Measurements from ENCODE around the gene LLCFC1.

DNA sequence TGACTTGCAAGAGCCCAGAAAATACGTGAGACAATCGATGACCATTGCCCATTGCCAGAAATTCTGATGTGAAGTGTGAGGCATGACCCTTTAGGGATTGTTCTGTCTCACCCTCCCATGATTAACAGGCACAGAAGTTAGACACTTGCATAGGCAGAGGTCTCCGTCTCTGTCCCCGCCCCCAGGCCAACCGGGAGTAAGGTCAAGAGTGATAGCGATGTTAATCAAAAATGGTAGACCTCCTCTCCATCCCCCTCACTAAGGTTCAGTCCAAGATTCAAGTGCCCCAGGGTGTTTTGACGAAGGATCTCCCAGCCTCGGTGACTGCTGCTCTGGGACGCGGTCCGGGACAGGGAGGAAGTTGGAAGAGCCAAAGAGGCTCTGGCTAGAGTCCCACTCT is 31.0 kb upstream of the LLCFC1 start:
- no peak for TF ChIP-seq RARB (CRISPR knock-in tag; IDR thresholded peaks at IDR 0.05)
- TF ChIP-seq ZFP3 (CRISPR knock-in tag; IDR thresholded peaks at IDR 0.05) = no peak
- TF ChIP-seq ZNF70 (CRISPR knock-in tag; IDR thresholded peaks at IDR 0.05) = no peak
- TF ChIP-seq, protein P1, sequence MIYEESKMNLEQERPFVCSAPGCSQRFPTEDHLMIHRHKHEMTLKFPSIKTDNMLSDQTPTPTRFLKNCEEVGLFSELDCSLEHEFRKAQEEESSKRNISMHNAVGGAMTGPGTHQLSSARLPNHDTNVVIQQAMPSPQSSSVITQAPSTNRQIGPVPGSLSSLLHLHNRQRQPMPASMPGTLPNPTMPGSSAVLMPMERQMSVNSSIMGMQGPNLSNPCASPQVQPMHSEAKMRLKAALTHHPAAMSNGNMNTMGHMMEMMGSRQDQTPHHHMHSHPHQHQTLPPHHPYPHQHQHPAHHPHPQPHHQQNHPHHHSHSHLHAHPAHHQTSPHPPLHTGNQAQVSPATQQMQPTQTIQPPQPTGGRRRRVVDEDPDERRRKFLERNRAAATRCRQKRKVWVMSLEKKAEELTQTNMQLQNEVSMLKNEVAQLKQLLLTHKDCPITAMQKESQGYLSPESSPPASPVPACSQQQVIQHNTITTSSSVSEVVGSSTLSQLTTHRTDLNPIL (CRISPR knock-in tag; IDR thresholded peaks at IDR 0.05; ENCODE audit: low read depth) = no peak
- TF ChIP-seq ESRRG (CRISPR knock-in tag; IDR thresholded peaks at IDR 0.05) = no peak
